C4-2B (cell line): ENCODE data around the gene CHCHD4.

Source experiments
- CTCF ChIP-seq: fragments of 450-650 bp; conservative IDR thresholded peaks from 2 replicates; pipeline ENCODE4 v1.5.1; 2017; ENCODE audit warnings: mild to moderate bottlenecking
- ZFX ChIP-seq: fragments of 450-650 bp; IDR thresholded peaks from 2 replicates; pipeline ENCODE4 v1.6.1; 2017

GRCh38 chr3:14130230-14130629, 5.6 kb upstream of the CHCHD4 start:
- TF ChIP-seq CTCF = no peak
- no peak for TF ChIP-seq ZFX
